ENCODE data around the gene CCDC32.
"Not testable (repeated sequence)": the region's sequence is repeated elsewhere in the genome, so short reads cannot be mapped to it uniquely, and the experiment has no call there.

The CCDC32 gene

GRCh38 chr15:40564591-40565332 is at the start of gene CCDC32:
Gene CCDC32, minus strand, starts transcription at chr15:40565042. Its CDS starts 2,027 bp downstream, at chr15:40563015.
- DNase-seq: peak; percentile 97

- DNase-seq: no peak
Measured at GRCh38 chr15:40613080-40613479, 48.2 kb upstream of the CCDC32 start.

- DNase-seq: no peak
Measured at GRCh38 chr15:40603935-40604334, 39.1 kb upstream of the CCDC32 start.

GRCh38 chr15:40600956-40601355 is 36.1 kb upstream of the CCDC32 start:
- DNase-seq: no peak

- no peak for DNase-seq
Measured at GRCh38 chr15:40598672-40599071, 33.8 kb upstream of the CCDC32 start.

- DNase-seq: no peak
Measured at GRCh38 chr15:40598126-40598525, 33.3 kb upstream of the CCDC32 start.

- no peak for DNase-seq
Measured at GRCh38 chr15:40597024-40597423, 32.2 kb upstream of the CCDC32 start.

- no peak for DNase-seq
Measured at GRCh38 chr15:40595773-40596172, 30.9 kb upstream of the CCDC32 start.

GRCh38 chr15:40595219-40595618 is 30.4 kb upstream of the CCDC32 start:
- no peak for DNase-seq

GRCh38 chr15:40594429-40594836 is 29.6 kb upstream of the CCDC32 start:
- DNase-seq: peak; percentile 53

GRCh38 chr15:40593588-40594428 is 29.0 kb upstream of the CCDC32 start, which contains the start of gene KNL1:
Gene KNL1, plus strand, starts transcription at chr15:40594249. Its CDS starts 8,683 bp downstream, at chr15:40602932.
- DNase-seq: peak; percentile 84

- no peak for DNase-seq
Measured at GRCh38 chr15:40593165-40593564, 28.3 kb upstream of the CCDC32 start.

GRCh38 chr15:40591389-40591788 is 26.5 kb upstream of the CCDC32 start:
- no peak for DNase-seq

- DNase-seq: no peak
Measured at GRCh38 chr15:40590667-40591050, 25.8 kb upstream of the CCDC32 start.

- no peak for DNase-seq
Measured at GRCh38 chr15:40584191-40584590, 19.3 kb upstream of the CCDC32 start.

- no peak for DNase-seq
Measured at GRCh38 chr15:40582726-40583246, 17.9 kb upstream of the CCDC32 start.

GRCh38 chr15:40581796-40582195 is 17.0 kb upstream of the CCDC32 start:
- not testable (repeated sequence) for DNase-seq

- DNase-seq: no peak
Measured at GRCh38 chr15:40578892-40579291, 14.1 kb upstream of the CCDC32 start.

- not testable (repeated sequence) for DNase-seq
Measured at GRCh38 chr15:40576914-40577313, 12.1 kb upstream of the CCDC32 start.

GRCh38 chr15:40575113-40575512 is 10.3 kb upstream of the CCDC32 start:
- no peak for DNase-seq

- peak; percentile 92 for DNase-seq
Measured at GRCh38 chr15:40569129-40569953, 4.5 kb upstream of the CCDC32 start, which contains the start of gene RPUSD2. Gene RPUSD2, plus strand, starts transcription at chr15:40569299. Its CDS starts 39 bp downstream, at chr15:40569338.

- DNase-seq: no peak
Measured at GRCh38 chr15:40567111-40567510, 2.3 kb upstream of the CCDC32 start.

Measured in NCI-H2171 (cell line).